ENCODE measurements around the gene TLK2. TPM values are rescaled to one million over a fixed set of nuclear protein-coding genes. Genes with fewer than 3 reads are reported as not detected.

Gene TLK2
- total RNA-seq, 2 donors from 2014 or later: 25.5 to 26.1 TPM

GRCh38 chr17:62617894-62618472 is 139.4 kb downstream of the TLK2 start:
- ATAC-seq: peak in 1 of 2 donors; percentile 13
- intact Hi-C loops (cut with DNase I): no loop called here
- DNase-seq: no peak

- intact Hi-C loops (cut with DNase I): no loop called here
- peak; percentile 25 to 48 for ATAC-seq
- no peak for DNase-seq
Measured at GRCh38 chr17:62618647-62619416, 140.2 kb downstream of the TLK2 start.

DNA sequence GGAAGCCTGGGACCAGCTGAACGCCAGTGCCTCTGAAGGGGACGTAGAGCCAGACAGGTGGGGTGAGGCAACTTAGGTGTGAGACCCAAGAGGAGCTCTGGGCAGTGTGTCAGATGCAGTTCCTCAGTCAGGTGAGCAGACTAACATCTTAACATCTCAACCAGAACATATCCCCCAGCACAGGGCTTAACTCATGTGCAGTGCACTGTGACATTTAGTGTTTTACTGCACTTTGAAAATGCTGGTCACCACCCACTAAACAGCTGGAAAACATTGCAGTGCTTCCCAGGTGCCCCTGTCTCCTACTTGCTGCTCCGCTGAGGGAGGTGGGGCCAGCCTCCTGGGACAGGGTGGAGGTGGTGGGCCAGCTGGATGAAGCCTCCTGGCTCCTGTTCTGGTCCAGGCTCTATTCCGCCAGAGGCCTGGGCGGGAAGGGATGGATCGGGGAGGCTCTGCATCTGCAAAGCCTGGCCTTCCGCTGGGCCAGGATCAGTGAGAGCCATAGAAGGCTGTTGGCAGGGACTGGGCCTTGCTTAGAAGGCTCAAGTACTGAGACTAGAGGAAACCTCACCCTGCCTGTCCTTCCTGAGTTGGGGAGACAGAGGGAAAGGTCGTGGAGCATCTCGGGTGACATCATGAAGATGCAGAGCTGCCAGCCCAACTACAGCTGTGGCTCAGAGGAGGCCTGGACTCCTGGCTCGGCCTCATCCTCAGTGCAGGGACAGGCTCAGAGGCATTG is 141.0 kb downstream of the TLK2 start:
- ATAC-seq (peak in 1 of 2 donors; percentile 39), DNase-seq (no peak)
- intact Hi-C loops (cut with DNase I): no loop called here

DNA sequence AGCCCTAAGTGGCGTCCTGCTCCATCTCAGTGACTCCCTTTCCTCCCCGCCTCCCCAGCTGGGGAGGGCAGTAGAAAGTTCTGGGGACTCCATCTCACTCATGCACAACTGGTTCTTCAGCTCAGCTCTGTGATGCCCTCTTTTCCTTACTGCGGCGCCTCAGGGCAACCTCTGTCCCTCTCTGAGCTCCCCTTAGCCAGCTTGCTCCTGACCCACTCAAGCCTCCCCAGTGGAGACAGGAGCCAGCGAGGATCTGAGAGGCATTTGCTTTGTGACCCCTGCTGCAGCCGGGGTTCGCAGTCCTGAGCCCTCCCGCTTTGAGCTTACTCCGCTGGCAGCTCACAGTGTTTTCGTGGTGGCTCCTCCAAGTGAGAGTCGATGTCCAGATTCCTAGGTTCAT is 142.6 kb downstream of the TLK2 start:
- DNase-seq (no peak), ATAC-seq (no peak)
- intact Hi-C loops (cut with DNase I): no loop called here

DNA sequence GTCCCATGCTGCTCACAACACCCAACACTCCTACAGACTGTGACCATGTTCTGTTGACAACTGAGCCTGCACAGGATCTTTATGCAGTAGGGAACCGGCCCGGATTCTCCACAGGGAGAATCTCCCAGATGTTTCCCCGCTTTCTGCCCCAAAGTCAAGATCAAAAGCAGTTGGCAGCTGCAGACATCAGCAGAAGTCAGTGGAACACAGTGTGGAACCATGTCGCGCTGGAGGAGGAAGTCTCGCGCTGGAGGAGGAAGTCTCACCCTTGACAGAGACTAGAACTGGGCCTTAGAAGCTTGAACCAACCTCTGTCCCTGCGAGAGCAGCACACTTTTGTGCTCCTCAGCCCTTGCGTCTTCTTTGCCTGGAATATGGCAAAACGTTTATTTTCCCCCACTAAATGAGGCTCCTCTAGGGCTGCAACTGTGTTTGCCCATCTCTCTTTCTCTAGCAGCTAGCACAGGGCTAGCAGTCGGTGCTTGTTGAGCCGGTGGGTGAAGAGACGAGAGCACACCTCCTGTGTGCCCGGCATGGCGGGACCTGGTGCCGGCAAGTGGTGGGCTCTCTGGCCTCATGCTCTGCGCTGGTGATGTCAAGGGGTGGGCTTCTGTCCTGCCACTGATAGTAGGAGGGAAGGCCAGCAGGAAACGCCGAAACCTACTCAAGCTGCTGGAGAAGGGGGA is 146.7 kb downstream of the TLK2 start:
- ATAC-seq (no peak), DNase-seq (no peak)
- intact Hi-C loops (cut with DNase I): no loop called here

- DNase-seq (no peak), ATAC-seq (no peak)
- intact Hi-C loops (cut with DNase I): no loop called here
Measured at GRCh38 chr17:62625870-62626200, 147.2 kb downstream of the TLK2 start.

GRCh38 chr17:62626719-62627218 is 148.1 kb downstream of the TLK2 start:
- ATAC-seq (peak; percentile 60 to 61), DNase-seq (peak; percentile 64)
- intact Hi-C loops (cut with DNase I): no loop called here

GRCh38 chr17:62627219-62627903 is 148.7 kb downstream of the TLK2 start, which contains the start of gene MRC2:
MRC2 (plus strand) TSS chr17:62627670; CDS start chr17:62627803, 133 bp downstream.
- intact Hi-C loops (cut with DNase I): no loop called here
- peak; percentile 86 for DNase-seq
- ATAC-seq: peak; percentile 62 to 65

- ATAC-seq (peak; percentile 21 to 27), DNase-seq (peak; percentile 70)
- intact Hi-C loops (cut with DNase I): no loop called here
Measured at GRCh38 chr17:62627904-62628633, 149.4 kb downstream of the TLK2 start.

DNA sequence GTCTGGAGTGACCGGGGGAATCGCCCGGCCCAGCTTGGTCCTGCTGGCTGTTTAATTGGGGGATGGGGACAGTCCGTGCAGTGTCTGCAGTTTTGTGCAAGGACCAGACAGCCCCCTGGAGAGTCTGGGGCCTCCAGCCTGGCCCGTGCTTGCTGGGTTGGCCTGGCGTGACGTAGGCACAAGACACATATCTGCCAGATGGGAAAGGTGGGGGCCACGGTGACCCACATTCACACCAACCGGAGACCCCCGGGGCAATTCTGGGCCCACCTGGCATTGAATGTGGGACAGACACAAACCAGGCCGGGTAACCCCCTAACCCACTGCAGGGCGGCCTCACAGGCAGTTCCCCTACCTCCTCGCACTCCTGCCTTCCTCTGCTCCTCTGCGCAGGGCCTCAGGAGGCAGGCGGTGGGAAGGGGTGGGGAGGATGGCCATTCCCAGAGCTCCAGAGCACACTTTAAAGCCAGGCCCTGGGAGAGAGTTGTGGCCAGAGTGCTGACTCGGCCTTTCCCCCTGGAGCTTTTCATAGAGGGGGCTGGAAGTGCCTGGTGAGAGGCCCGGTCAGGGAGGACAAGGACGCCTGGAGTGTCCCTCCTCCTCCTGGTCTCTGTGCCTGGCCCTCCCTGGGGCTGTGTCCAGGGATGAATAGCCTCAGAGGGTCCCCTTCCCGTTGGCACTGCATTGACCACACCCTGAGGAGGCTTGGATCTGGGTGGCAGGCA is 150.4 kb downstream of the TLK2 start:
- intact Hi-C loops (cut with DNase I): no loop called here
- peak; percentile 62 for DNase-seq
- peak; percentile 8 to 14 for ATAC-seq

DNA sequence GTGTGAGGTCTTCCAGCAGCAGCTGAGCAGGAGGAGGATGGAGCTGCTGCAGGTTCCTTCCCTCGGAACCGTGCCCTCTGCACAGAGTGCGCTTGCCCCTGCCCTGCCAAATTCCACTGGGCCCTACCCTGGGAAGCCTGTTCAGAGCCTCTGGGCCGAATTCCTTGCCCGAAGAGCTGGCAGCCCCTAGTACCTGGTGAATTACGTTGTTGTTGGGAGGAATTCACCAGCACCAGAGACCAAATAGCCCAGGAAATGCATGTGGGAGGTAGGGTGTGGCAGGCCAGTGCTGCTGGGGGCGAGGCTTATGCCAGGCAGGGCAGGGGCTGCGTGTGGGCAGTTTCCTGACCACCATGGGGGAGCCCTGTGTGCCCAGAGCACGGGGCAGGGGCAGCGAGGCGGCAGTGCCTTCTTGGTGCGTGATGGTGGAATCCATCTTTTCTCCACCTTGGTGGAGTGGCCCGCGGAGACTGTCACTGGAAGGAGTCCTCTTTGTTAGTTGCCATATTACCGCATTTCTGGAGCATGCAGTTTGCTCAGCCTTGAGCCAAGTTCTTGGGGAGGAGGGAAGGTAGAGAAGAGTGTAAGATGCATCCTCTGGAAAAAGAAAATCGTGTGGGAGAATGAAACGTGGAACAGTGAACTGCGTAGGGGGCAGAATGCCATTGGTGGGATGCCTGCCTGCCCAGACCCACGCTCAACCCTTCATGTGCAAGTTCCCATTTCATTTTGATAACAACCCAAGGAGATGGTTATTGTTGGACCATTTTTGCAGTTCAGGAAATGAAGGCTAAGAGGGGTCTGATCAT is 151.1 kb downstream of the TLK2 start:
- intact Hi-C loops (cut with DNase I): no loop called here
- no peak for DNase-seq
- peak in 1 of 2 donors; percentile 0 for ATAC-seq

DNA sequence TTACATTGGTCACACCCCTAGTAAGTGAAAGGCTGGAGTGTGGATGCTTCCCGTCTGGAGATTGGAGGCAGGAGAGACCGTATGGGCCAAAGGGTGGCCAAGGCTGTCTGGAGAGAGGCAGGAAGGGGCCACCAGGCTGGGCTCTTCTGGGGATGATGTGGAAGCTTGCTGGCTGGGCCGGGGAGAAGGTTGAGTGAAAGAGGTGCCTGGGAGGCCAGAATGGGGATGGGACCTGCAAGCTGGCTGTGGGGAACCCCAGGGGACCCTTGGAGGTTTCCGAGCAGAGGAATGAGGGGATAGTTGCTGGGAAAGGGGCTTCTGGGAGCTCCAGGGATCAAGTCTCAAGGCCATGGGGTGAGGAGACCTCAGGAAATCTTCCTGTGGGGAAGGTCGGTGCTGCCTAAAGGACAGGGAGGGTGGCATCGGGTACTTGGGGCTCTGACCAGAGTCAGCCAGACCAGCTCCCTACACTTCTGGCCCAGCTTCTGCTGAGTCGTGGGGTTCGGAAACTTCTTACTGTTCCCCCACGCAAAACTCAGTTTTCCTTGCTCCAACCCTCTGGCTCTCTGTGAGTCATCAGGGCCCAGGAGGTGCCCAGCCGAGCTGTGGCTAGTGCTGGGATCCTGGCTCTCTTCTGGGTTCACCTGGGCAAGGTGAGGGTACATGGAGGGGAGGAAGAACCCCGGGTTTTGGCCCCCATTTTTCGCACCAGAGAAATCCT is 151.9 kb downstream of the TLK2 start:
- DNase-seq (no peak), ATAC-seq (no peak)
- intact Hi-C loops (cut with DNase I): no loop called here

GRCh38 chr17:62631086-62631935 is 152.7 kb downstream of the TLK2 start:
- DNase-seq (no peak), ATAC-seq (no peak)
- intact Hi-C loops (cut with DNase I): no loop called here

- ATAC-seq (no peak), DNase-seq (no peak)
- intact Hi-C loops (cut with DNase I): no loop called here
Measured at GRCh38 chr17:62631936-62632924, 153.6 kb downstream of the TLK2 start.

All from left cardiac atrium (tissue), 4 donors.